Activated naive CD4-positive, alpha-beta T cell treated with anti-CD3 and anti-CD28 coated beads, Interleukin-2, amount 50 U/mL, for 16 hours (primary cell): ENCODE measurements around the gene GGN.
"Not testable (repeated sequence)": the region's sequence is repeated elsewhere in the genome, so short reads cannot be mapped to it uniquely, and the experiment has no call there.

Source experiments
- DNase-seq: peaks from one replicate; pipeline ENCODE4 v3.0.0-alpha.2; 2020

GGN gene

DNA sequence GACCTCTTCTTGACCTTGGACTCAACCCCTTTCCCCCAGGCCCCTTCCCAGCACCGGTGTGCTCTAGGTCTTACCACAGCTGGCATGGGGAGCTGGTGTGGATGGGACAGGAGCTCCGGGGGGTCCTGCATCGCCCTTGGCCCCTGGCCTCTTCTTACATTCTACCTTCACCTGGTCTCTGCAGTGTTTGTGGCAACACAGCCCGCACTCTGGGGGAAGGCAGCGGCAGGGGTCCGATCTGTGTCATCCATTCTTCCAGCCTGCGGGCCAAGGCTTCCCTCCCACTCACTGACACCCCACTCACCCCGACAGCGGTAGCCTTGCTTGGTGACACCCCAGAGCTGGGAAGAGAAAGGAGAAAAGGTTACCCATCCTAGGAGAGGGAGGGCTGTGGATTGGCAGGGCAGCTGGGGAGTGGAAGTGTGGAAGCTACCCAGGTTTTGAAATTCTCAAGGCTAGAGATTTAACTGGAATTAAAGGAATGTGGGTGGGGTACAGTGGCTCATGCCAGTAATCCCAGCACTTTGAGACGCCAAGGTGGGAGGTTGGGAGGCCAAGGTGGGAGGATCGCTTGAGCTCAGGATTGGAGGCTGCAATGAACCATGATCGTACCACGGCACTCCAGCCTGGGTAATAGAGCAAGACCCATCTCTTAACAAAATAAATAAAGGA, 23.3 kb upstream of the GGN start:
- DNase-seq, result no peak

DNA sequence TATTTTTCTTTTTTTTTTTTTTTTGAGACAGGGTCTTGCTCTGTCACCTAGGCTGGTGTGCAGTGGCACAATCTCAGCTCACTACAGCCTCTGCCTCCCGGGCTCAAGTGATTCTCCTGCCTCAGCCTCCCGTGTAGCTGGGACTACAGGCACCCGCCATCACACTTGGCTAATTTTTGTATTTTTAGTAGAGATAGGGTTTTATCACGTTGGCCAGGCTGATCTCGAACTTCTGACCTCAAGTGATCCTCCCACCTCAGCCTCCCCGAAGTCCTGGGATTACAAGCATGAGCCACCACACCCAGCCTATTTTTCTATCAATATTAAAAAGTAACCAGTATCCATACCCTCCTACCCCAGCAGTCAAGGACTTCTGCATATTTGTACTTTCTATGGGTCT, 22.6 kb upstream of the GGN start:
- DNase-seq, result not testable (repeated sequence)

DNA sequence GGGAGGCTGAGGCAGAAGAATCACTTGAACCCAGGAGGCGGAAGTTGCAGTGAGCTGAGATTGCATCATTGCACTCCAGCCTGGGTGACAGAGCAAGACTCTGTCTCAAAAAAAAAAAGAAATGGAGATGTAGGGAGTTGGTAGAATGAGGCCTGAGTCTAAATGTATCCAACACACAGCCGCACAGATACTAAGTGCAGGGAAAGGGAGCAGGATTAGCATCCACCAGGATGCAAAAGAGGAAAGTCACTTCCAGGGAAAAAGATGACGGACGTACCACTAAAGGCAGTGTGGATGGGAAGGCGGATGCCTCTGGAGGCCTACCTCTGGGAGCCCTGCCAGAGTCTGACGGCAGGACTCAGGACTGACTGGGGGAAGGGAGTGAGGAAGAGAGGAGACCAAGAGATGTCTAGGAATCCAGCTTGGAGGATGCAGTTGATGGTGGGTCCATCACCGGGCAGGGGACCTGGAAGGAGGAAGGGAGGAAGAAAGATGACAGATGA, 21.8 kb upstream of the GGN start:
- DNase-seq, result no peak

DNA sequence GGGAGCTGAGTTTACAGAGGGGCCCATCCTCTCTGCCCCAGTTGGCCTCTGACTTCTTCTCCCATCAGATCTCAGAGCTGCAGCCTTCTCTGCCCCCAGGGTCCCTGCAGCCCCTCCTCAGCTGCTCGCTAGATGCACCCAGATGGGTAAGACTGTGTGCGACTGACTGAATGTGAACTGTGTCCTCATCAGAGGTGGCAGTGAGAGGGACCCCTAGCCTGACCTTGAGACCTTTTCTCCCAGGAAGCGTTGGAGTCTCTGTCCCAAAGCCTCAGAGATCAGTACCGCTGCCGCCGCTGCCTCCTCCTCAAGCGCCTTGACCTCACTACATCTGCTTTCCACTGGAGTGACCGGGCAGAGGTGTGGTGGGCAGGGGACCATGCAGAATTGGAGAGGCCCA, 17.4 kb upstream of the GGN start:
- no peak for DNase-seq

DNA sequence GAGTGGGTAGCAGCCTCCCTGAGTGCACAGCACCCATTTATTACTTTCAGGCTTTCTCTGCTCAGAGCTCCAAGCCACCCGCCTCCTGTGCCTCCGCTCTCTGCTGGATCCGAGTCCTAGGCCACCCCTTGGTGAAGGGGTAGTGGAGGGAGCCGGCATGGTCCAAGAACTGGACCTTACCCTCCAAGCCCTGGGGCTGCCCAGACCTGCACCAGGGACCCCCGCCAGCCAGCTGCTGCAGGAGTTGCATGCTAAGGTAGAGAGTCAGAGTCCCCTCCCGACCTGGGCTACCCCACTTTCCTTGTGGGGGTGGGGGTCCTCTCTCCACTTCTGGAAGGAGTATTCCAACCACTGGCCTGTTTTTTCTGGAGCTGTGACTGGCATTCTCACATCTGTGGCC, 17.0 kb upstream of the GGN start:
- DNase-seq, result no peak

DNA sequence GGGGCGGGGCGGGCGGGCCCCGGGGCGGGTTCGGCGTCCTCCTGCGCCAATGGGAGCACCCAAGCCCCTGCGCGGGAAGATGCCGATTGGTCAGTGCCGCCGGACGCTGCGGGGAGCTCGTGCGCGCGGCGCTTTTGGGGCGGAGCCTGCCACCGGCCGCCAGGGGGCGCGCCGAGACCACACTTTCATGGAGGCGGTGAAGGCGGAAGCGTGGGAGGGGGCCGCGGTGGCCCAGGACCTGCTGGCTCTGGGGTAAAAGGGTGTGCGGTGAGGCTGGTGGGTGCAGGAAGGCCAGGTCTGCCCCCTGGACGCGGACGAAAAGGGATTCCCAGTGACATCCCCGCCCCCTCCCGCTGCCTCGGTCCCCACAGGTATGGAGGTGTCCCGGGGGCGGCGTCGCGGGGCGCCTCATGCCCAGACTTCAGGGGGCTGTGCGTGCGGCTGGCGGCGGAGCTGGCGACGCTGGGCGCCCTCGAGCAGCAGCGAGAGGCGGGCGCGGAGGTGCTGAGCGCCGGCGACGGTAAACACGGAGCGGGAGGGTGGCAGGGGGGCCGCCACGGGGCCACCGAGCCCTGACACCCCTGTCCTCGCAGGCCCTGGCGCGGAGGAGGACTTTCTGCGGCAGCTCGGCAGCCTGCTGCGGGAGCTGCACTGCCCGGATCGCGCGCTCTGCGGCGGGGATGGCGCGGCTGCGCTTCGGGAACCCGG, 15.3 kb upstream of the GGN start, which contains the start of gene FAM98C:
FAM98C (plus strand) TSS at position 127 of the 708 bp plus-strand sequence; CDS start at position 188, 61 bp downstream.
- DNase-seq, result peak; percentile 97

DNA sequence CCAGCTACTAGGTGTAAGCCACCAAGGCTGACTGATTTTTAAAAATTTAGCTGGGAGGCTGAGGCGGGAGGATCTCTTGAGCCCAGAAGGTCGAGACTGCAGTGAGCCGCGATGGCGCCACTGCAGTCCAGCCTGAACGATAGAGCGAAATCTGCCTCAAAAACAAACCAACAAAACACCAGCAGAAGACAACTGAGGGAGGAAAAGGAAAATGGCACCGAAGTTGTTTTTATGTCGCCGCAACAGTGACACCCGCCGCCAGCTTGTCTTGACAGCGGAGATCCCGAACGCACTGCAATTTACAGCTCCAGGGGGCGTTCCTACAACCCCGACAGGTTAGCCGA, 14.8 kb upstream of the GGN start:
- no peak for DNase-seq

DNA sequence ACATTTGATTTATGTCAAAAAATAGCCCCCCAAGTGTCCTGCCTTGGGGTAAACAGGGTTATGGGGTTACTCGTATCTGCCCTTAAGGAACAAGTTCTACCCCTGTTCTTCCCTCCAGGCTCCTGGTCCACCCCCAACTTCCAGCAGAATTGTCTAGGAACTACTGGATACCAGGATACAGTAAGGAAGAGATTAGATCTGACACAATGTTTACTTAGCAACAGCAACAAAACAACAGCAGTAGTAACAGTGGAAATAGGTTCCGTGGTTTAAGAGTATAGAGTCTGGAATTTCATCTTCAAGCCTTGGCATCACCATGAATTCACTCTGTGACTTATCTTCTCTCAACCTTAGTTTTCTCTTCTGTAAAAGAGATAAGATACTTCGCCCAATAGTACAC, 13.3 kb upstream of the GGN start:
- no peak for DNase-seq

DNA sequence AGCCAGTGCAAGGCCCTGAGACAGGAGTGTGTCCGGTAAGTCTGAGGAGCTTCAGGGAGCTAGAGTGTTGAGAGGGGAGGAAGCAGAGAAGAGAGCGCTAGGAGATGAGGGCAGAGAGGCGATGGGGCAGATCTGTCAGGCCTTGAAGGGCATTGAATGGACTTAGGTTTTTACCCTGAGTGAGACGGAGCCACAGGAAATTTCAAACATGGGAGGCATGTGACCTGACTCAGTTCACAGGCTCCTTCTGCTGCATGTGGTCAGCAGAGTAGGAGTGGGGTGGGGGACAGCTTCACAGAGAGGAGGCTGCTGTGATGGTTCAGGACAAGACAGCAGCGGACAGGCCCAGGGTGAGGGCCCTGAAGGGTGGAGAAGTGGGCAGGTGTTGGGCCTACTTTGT, 12.5 kb upstream of the GGN start:
- no peak for DNase-seq

DNA sequence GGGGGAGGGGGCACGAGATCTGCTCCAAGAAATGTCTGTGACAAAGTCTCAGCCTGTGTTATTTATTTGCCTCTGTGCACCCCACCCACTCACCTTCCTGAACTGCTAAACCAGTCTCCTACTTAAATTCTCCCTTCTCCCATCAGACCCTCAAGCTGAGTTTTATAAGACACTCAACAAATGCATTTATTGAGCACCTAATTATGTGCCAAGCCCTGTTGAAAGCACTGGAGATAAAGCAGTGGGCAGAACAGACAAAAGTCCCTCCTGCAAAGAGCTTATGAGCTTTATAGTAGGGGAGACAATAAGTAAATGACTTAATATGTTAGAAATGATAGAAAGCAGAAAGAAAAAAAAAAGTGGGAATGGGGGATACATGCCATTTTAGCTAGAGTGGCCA, 11.7 kb upstream of the GGN start:
- no peak for DNase-seq

DNA sequence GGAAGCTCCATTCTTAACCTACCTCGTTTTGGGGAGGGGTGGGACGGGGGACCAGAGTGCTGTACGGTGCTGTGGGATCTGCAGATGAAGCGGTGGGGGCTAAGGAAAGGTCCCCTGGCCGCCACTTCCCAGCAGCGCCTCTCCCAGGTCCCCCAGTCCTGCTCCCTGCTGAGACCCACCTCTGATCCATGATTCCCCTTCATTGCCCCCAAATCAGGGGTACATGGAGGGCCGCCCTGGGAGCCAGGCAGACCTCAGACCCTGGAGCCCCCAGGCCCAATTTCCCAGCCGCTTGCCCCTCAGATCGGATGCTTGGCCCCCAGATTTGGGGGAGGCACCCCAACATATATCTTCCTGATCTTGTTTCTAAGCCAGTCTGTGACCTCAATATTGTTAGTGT, 11.2 kb upstream of the GGN start:
- DNase-seq, result no peak

DNA sequence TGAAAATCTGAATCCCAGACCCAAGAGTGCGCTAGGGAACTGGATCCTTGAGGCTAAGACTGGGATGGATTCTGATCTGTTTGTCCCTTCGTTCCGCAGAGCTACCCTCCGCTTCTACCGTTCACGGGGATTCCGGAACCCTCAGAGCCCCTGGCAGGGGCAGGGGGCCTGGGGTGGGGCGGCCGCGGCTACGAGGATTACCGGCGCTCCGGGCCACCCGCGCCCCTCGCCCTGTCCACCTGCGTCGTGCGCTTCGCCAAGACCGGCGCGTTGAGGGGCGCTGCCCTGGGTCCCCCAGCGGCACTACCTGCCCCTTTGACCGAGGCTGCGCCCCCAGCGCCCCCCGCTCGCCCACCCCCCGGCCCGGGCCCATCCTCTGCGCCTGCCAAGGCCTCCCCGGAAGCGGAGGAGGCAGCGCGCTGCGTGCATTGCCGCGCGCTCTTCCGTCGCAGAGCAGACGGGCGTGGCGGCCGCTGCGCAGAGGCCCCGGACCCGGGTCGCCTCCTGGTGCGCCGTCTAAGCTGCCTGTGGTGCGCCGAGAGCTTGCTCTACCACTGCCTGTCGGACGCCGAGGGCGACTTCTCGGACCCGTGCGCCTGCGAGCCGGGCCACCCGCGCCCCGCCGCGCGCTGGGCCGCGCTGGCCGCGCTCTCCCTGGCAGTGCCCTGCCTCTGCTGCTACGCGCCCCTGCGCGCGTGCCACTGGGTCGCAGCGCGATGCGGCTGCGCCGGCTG, 7.7 kb upstream of the GGN start:
- DNase-seq, result peak; percentile 60

DNA sequence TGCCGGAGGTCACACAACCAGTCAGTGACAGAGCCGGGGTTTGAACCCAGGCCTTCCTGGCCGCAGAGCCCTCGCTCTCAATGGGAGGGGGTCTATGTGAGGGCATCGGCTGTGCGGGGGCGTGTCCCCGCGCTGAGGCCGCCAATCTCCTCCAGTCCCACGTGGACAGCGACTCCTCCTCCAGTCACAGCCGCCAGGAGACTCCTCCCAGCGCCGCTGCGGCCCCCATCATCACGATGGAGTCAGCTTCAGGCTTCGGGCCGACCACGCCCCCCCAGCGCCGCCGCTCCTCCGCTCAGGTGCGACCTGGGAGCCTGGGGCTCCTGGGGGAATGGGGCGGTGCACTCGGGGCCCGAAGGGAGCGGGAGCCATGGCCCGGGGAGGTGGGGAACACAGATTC, 6.7 kb upstream of the GGN start:
- peak; percentile 81 for DNase-seq

DNA sequence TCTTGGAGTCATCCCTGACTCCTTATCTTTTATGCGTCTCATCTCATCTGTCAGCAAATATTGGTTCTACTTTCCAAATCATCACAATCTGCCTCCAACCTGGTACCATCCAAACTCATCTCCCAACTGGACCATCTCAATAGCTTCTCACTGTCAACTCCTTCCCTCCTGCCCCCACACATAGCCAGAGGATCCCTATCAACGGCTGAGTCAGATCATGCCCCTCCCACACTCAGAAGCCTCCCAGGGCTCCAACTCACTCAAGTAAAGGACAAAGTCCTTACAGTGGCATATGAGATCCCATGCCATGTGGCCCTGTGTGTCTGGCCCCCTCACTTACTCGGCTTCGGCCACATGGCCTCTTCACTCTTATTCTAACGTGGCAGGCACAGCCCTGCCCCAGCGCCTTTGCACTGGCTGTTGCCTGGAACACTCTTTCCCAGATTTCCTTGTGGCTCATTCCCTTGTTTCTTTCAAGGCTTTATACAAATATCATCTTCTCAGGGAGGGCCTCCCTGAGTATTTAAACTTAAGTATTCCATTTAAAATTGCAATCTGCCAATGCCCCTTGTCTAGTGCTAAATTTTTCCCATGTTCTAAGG, 5.0 kb upstream of the GGN start:
- DNase-seq, result no peak

DNA sequence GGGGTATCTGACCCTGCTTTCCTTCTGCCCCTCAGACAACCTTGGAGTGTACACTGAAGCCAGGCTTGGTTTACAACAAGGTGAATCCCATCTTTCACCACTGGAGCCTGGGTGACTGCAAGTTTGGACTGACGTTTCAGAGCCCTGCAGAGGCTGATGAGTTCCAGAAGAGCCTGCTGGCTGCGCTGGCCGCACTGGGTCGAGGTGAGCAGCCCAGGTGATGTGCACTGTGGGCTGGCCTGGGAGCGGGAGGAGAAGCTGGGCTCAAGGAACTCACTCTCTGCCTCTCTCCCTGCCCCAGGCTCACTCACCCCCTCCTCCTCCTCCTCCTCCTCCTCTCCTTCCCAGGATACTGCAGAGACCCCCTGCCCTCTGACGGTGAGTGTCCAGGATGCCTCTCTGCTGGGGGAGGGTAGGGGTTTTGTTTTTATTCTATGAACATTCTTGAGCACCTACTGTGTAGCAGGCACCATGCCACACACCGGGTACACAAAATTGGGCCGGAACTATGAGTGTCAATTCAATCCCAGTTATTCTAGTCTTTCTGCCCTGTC, 4.2 kb upstream of the GGN start:
- DNase-seq, result no peak

DNA sequence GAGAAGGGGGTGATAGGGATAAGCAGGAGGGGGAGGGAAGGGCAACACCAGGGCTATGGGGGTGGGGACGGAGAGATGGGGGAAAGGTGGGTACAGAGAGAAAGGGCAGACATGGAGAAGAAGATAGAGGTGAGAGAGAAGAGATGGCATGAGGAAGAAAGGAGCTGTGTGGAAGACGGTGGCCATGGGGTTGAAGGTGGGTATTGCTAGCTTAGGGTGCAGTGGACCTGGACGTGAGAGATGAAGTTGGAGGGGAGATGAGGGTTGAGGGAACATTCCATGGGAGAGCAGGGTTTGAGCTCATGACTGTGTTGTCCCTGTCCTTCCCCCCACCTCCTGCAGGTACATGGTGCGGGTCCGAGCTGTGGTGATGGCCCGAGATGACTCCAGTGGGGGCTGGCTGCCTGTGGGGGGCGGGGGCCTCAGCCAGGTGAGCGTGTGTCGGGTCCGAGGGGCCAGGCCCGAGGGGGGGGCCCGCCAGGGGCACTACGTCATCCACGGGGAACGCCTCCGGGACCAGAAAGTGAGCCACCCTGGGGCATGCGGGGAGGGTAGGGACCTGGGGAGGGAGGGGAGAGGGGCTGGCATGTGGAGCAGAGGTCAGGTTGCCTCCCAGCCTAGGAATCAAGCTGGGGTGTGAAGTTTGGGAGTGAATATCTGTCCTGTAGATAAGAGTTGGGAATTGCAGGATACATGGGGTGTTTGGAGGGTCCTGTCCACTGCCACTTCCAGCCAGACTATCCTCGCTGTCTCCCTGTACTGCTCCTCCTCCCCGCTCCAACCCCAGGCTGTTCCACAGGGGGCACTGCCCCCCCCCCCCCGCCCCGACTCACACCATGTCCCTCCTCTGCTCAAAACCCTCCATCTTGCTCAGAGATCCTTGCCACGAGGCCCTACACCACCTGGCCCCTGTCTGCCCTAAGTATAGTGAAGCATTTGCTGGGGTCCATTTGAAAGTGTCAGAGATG, 2.4 kb upstream of the GGN start:
- no peak for DNase-seq

DNA sequence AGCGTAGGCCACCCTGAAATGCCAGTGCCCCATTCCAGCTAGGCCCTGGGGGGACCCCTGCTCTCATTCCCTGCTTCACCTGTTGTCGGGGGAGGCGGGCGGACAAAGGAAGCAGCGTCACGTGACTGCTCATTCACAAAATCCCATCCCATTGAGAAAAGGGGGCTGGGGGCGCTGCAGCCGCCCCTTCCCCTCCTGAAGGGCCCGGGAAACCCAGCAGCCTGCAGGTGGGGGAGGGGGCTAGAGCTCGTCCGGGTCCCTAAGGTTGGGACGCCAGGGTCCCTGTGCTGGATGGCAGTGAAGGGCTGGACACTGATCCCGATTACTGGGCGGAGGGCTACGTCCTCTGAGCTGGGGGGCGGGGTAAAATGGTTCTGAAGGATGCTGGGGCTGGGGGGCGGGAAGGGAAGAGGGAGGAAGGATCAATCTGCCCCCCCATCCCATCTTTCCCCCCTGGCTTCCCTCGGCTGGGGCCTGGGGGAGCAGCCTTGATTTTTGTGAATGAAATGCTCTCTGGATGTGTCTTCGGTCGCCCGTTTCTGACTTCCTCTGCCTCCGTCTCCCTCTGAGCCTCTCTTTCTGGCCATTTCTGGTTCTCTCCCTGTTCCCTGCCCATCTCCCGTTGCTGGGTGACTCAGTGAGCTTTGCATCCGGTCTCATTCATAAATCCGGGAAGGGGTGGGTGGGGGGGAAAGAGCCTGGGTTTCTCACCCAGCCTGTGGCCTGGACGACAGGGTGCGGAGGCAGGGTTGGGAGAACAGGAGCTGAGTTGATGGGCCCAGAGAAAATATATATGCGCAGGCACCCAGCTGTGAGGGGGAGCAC, 1.5 kb upstream of the GGN start:
- DNase-seq, result no peak

DNA sequence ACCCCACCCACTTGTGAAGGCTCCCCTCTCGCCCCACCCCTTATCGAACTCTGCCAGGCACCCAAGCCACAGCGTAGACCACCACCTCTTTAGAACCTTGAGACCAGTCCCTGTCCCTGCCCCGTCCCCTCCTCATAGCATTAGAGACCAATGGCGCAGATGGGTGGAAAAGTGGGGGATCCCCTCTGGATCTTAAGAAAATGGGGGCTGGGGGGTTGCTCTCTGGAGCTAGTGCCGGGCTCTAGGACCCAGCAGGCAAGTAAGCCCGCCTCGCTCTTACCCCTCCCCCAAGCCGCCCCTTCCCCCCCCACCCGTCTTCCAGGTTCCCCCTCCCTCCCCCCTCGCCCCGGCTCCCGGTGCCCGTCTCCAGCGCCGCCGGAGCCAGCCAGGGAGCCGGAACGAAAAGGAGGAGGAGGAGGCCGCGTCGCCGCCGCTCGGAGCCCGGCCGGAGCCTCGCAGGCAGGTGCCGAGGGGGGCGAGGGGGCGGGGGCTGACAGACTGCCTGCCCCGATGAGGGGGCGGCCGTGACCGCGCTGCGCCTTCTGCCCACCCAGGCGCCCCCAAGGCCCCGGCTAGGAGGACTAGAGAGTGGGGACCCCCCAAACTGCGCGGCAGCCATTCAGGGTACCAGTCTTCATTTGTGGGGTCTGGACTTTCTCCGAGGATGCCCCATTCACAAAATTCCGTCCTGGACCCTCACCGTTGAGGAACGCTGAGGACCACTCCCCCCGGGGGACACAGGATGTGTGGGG, 691 bp upstream of the GGN start, which contains the start of gene SPRED3:
SPRED3 (plus strand) TSS at position 349 of the 752 bp plus-strand sequence. CDS start 1,606 bp downstream, outside the sequence.
- DNase-seq, result no peak

DNA sequence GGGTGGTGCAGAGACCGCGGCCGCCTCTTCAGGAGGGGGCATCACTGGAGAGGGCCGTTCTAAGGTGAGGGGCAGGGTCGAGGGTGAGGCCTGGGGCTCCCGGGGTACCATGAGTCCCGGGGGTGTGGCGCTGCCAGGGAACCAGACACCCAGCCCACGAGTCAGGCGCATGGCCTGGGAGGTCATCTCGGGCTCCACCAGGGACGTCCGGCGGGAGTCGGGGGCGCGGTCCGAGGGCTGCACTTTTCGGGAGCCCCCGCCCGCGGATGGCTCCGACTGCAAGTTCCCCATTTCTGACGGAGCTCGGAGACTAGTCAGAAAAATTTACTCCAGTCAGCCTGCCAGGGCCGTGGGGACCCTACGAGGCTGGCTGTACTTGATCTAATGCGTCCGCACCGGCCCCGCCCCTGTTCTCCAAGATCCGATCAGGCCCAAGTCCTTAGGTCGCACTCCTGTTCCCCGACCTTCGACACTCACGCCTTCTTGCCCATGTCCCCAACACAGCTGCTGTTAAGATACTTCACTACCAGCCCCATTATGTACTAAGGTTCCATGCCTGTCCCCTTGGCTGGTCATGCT, 774 bp downstream of the GGN start:
- no peak for DNase-seq
